CD4-positive, alpha-beta T cell (primary cell): ENCODE measurements around the gene ODF4. TPM values are rescaled to one million over a fixed set of nuclear protein-coding genes. Genes with fewer than 3 reads are reported as not detected.
"Not testable (repeated sequence)": the region's sequence is repeated elsewhere in the genome, so short reads cannot be mapped to it uniquely, and the experiment has no call there.

Source experiments
- ATAC-seq: fragments of 200-7000 bp; cut with Tn5 transposase; one replicate; pipeline ENCODE4 v1.10.0; 2022; ENCODE audit warnings: mild to moderate bottlenecking; ENCODE audit not compliant: poor library complexity
- CTCF ChIA-PET: fragments of 350-600 bp; sonication (Branson Sonifier 250); formaldehyde crosslinking; loops from one replicate; lab custom pipeline; 2021; ENCODE audit warnings: antibody characterized with exemption, inconsistent platforms; lab: Charles Lee
- POLR2A ChIA-PET: fragments of 350-600 bp; sonication (Branson Sonifier 250); formaldehyde crosslinking; loops from one replicate; lab custom pipeline; 2021; ENCODE audit warnings: antibody characterized with exemption, inconsistent platforms; lab: Charles Lee
- DNase-seq, 14 experiments: peaks; one replicate each; pipeline ENCODE4 v3.0.0-alpha.2; 2013 to 2020; ENCODE audit warnings: mixed read lengths in 2 of 14
- H3K27ac ChIP-seq, 2 donors: one replicate each; pipeline versions ENCODE4 v1.5.1 to v1.7.0; 2013; ENCODE audit warnings: low read length in 2 of 2, low read depth in 1 of 2, mild to moderate bottlenecking in 1 of 2
- H3K27me3 ChIP-seq, 2 experiments: 1 replicate in 1 of 2; 2 replicates in 1 of 2; pipeline versions ENCODE4 v1.6.1 to v1.7.0; 2013; ENCODE audit warnings: low read length in 2 of 2, control low read depth in 1 of 2, mild to moderate bottlenecking in 1 of 2, moderate library complexity in 1 of 2; ENCODE audit not compliant: insufficient read depth in 2 of 2, control insufficient read depth in 1 of 2
- H3K36me3 ChIP-seq: one replicate; pipeline ENCODE4 v1.6.1; 2013; ENCODE audit warnings: low read length, control low read depth; ENCODE audit not compliant: insufficient read depth
- H3K4me1 ChIP-seq: one replicate; pipeline ENCODE4 v1.6.1; 2013; ENCODE audit warnings: low read length, control low read depth; ENCODE audit not compliant: insufficient read depth
- H3K4me3 ChIP-seq: one replicate; pipeline ENCODE4 v1.5.1; 2013; ENCODE audit warnings: mild to moderate bottlenecking, low read length, moderate library complexity
- H3K9me3 ChIP-seq, 2 experiments: 1 replicate in 1 of 2; 2 replicates in 1 of 2; pipeline versions ENCODE4 v1.6.1 to v1.7.0; 2013; ENCODE audit warnings: low read length in 2 of 2, mild to moderate bottlenecking in 2 of 2, control low read depth in 1 of 2, moderate library complexity in 1 of 2; ENCODE audit not compliant: control insufficient read depth in 1 of 2, insufficient read depth in 1 of 2
- H3K27ac Mint-ChIP-seq: one replicate; pipeline ENCODE4 v1.8.0; 2020; ENCODE audit warnings: mixed read lengths
- H3K27me3 Mint-ChIP-seq: one replicate; pipeline ENCODE4 v1.8.0; 2021; ENCODE audit warnings: mixed read lengths
- H3K36me3 Mint-ChIP-seq: one replicate; pipeline ENCODE4 v1.8.0; 2021; ENCODE audit warnings: low read depth, mixed read lengths
- H3K4me1 Mint-ChIP-seq: one replicate; pipeline ENCODE4 v1.8.0; 2021; ENCODE audit warnings: low read depth, mixed read lengths
- H3K4me3 Mint-ChIP-seq: one replicate; pipeline ENCODE4 v1.8.0; 2020; ENCODE audit warnings: mild to moderate bottlenecking, mixed read lengths
- H3K9me3 Mint-ChIP-seq: one replicate; pipeline ENCODE4 v1.8.0; 2020; ENCODE audit warnings: mixed read lengths
- intact Hi-C, 2 experiments: fragments of 100-400 bp; cut with DNase I in 1 of 2; cut with micrococcal nuclease in 1 of 2; formaldehyde crosslinking; loops; one replicate each; pipeline versions ENCODE4 v1.15.1 to v1.9.0; 2023 to 2025; cut with DNase I, micrococcal nuclease
- total RNA-seq, 174 experiments: library from RNA in 2 of 174; stranded (reverse) in 2 of 174; gene quantifications; one replicate each; pipeline ENCODE4 v1.2.3 and lab custom pipeline; 2021 to 2026
- TF ChIP-seq, protein P1 (sequence below): fragments of 200-600 bp; IDR thresholded peaks from one replicate; pipeline ENCODE4 v1.8.0; 2022; ENCODE audit warnings: antibody characterized with exemption, mild to moderate bottlenecking

The ODF4 gene
- total RNA-seq, 2 experiments from 2014 or later = not detected

DNA sequence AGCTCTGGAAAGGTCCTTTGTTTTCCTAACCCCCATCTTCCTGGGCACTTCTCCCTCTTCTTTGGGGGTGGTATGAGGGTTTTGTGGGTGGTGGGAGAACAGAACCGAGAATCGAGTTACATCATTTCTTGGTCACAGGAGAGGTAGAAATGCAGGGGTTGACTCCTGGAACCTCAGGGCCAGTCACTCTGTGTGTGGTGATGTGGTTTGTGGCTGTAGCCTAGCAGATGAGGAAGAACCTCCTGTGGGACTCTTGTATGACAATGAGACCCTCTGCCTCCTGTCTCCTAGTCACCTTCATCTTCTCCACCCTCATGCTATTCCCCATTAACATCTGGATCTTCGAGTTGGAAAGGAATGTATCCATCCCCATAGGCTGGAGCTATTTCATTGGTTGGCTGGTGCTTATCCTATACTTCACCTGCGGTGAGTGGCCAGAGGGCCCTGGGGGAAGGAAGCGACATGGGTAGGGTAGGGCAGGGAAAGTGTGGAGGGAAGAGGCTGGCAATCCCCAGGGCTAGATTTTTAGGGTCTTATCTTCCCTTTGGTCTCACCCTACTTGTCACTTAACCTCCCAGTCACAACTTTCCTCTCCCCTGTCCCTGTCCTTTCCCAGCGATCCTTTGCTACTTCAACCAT, 5.5 kb downstream of the ODF4 start:
- no peaks in the 10 kb centered on the region for H3K36me3 ChIP-seq
- H3K27ac Mint-ChIP-seq = no peak overlapping the region
- no peak overlapping the region for H3K27ac ChIP-seq
- H3K36me3 Mint-ChIP-seq = no peaks in the 10 kb centered on the region
- ATAC-seq (no peak), DNase-seq (no peak)
- no peaks in the 10 kb centered on the region for H3K4me1 ChIP-seq
- ChIA-PET CTCF (no interaction called here), POLR2A (no interaction called here)
- intact Hi-C loops = no loop called here
- H3K9me3 ChIP-seq = no peaks in the 10 kb centered on the region
- H3K27me3 Mint-ChIP-seq = peaks cover 27% of the 10 kb centered on the region
- TF ChIP-seq, protein P1, sequence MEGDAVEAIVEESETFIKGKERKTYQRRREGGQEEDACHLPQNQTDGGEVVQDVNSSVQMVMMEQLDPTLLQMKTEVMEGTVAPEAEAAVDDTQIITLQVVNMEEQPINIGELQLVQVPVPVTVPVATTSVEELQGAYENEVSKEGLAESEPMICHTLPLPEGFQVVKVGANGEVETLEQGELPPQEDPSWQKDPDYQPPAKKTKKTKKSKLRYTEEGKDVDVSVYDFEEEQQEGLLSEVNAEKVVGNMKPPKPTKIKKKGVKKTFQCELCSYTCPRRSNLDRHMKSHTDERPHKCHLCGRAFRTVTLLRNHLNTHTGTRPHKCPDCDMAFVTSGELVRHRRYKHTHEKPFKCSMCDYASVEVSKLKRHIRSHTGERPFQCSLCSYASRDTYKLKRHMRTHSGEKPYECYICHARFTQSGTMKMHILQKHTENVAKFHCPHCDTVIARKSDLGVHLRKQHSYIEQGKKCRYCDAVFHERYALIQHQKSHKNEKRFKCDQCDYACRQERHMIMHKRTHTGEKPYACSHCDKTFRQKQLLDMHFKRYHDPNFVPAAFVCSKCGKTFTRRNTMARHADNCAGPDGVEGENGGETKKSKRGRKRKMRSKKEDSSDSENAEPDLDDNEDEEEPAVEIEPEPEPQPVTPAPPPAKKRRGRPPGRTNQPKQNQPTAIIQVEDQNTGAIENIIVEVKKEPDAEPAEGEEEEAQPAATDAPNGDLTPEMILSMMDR = no peak
- H3K9me3 Mint-ChIP-seq = no peaks in the 10 kb centered on the region
- H3K27me3 ChIP-seq = peaks cover 0 to 10% of the 10 kb centered on the region in 2 experiments
- no peak overlapping the region for H3K4me3 Mint-ChIP-seq
- no peak overlapping the region for H3K4me3 ChIP-seq
- no peaks in the 10 kb centered on the region for H3K4me1 Mint-ChIP-seq

DNA sequence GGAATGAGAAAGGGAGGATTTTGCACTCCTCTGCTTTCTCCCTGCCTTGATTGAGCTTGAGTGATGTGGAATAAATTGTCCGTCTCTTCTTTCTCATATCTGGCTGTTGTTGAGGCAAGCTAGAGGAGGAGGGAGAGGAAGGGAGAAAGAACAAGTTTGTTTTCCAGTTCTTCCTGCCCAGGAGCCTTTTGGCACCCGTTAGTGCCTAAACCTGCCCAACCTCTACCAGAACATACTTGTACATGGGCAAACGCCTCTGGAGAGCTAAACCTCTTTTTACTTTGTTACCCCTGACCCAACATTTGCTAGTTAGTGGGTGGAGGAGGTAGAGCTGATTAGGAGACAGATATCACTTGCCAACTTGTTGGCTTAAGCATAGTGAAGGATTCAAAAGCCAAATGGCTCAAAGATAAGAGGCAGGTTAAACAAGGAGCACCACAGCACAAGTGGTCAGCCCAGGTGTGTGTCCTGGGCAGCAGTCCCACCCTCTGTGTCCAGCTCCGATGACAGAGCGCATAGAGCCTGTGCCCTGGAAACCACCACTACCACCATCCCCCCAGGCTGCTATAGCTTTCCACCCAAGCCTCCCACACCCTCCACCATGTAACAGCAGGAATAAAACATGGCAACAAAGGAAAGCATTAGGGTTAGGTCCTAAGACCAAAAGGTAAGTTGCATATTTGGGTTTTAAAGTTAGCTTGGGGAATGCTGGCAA, 6.5 kb downstream of the ODF4 start:
- TF ChIP-seq, protein P1 = no peak
- H3K4me1 ChIP-seq = no peaks in the 10 kb centered on the region
- intact Hi-C loops = no loop called here
- H3K27ac ChIP-seq = no peak overlapping the region
- no peak overlapping the region for H3K4me3 Mint-ChIP-seq
- H3K27me3 ChIP-seq = peaks cover 0 to 10% of the 10 kb centered on the region in 2 experiments
- ChIA-PET CTCF (no interaction called here), POLR2A (interaction anchor here (0.7 kb wide), 1 partner anchor 29 kb away, joined by 3 read pairs; no protein-coding TSS in a partner anchor)
- no peaks in the 10 kb centered on the region for H3K9me3 ChIP-seq
- no peaks in the 10 kb centered on the region for H3K36me3 Mint-ChIP-seq
- no peaks in the 10 kb centered on the region for H3K36me3 ChIP-seq
- H3K27ac Mint-ChIP-seq = no peak overlapping the region
- H3K4me1 Mint-ChIP-seq = no peaks in the 10 kb centered on the region
- ATAC-seq (no peak), DNase-seq (no peak)
- peaks cover 27% of the 10 kb centered on the region for H3K27me3 Mint-ChIP-seq
- H3K4me3 ChIP-seq = no peak overlapping the region
- H3K9me3 Mint-ChIP-seq = no peaks in the 10 kb centered on the region

DNA sequence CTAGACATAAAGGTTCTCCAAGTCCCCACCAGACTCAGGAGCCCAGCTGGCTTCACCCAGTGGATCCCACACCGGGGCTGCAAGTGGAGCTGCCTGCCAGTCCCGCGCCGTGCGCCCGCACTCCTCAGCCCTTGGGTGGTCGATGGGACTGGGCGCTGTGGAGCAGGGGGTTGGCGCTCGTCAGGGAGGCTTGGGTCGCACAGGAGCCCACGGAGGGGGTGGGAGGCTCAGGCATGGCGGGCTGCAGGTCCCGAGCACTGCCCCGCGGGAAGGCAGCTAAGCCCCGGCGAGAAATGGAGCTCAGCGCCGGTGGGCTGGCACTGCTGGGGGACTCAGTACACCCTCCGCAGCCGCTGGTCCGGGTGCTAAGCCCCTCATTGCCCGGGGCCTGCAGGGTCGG, 7.4 kb downstream of the ODF4 start:
- intact Hi-C loops, ATAC-seq, H3K36me3 ChIP-seq, H3K27me3 ChIP-seq, H3K27ac ChIP-seq, DNase-seq, H3K27ac Mint-ChIP-seq, H3K36me3 Mint-ChIP-seq, H3K4me3 Mint-ChIP-seq, H3K4me1 Mint-ChIP-seq, H3K4me1 ChIP-seq, CTCF ChIA-PET, H3K9me3 Mint-ChIP-seq, H3K9me3 ChIP-seq, H3K4me3 ChIP-seq: not testable (repeated sequence)
- POLR2A ChIA-PET = interaction anchor here (0.7 kb wide), 1 partner anchor 28 kb away, joined by 3 read pairs; no protein-coding TSS in a partner anchor
- peaks cover 27% of the 10 kb centered on the region for H3K27me3 Mint-ChIP-seq
